Measurements from ENCODE around the gene MAN2B2.

- TF ChIP-seq, protein P1, sequence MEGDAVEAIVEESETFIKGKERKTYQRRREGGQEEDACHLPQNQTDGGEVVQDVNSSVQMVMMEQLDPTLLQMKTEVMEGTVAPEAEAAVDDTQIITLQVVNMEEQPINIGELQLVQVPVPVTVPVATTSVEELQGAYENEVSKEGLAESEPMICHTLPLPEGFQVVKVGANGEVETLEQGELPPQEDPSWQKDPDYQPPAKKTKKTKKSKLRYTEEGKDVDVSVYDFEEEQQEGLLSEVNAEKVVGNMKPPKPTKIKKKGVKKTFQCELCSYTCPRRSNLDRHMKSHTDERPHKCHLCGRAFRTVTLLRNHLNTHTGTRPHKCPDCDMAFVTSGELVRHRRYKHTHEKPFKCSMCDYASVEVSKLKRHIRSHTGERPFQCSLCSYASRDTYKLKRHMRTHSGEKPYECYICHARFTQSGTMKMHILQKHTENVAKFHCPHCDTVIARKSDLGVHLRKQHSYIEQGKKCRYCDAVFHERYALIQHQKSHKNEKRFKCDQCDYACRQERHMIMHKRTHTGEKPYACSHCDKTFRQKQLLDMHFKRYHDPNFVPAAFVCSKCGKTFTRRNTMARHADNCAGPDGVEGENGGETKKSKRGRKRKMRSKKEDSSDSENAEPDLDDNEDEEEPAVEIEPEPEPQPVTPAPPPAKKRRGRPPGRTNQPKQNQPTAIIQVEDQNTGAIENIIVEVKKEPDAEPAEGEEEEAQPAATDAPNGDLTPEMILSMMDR (IDR thresholded peaks at IDR 0.05; ENCODE audit: poor library complexity), result no peak
- no peak for TF ChIP-seq EZH2 (IDR thresholded peaks at IDR 0.05; ENCODE audit: borderline replicate concordance)
These were observed 16.3 kb downstream of the MAN2B2 start for GRCh38 chr4:6591313-6591712.

Measured in hepatocyte (in vitro differentiated cells).